ENCODE measurements around the gene PLIN5. TPM values are rescaled to one million over a fixed set of nuclear protein-coding genes. Genes with fewer than 3 reads are reported as not detected.

The PLIN5 gene
- total and polyA plus RNA-seq, 4 donors: 13.3 to 83.8 (median 56.6) TPM

DNA sequence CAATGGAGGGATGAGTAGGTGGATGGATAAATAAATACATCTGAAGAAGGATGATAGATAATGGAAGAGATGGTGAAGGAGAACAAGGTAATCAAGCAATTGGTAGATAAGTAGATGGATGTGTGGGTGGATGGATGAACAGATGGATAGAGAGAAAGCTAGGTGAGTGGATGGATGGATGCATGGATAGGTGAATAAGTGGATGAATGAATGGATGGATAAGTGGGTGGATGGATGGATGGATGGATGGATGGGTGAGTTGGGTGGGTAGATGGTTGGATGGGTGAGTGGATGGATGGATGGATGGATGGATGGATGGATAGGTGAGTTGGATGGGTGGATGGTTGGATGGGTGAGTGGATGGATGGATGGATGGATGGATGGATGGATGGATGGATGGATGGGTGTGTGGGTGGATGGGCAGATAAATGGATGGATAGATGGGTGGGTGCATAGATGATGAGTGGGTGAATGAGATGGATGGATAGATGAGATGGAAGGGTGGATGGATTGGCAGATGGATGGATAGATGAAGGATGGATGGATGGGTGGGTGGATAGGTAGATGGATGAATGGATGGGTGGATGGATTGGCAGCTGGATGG is 18.2 kb upstream of the PLIN5 start:
- Histone ChIP-seq H3K36me3 (ENCODE audit: control insufficient read depth in 4 of 4, insufficient read depth in 3 of 4, low read depth in 1 of 4, low read length in 3 of 4) (no peaks in the 10 kb centered on the region), H3K9ac (ENCODE audit: low read depth in 1 of 2, low read length in 2 of 2) (no peak overlapping the region), H3K27ac (ENCODE audit: low read depth in 1 of 2, low read length in 2 of 2) (no peak overlapping the region), H3K4me3 (ENCODE audit: low read depth in 1 of 3, low read length in 3 of 3) (no peak overlapping the region), H3K4me1 (ENCODE audit: control insufficient read depth in 4 of 4, insufficient read depth in 4 of 4, low read length in 3 of 4) (peaks cover 0 to 5% (median 4%) of the 10 kb centered on the region in 4 donors), H3K9me3 (ENCODE audit: control insufficient read depth in 4 of 4, low read length in 3 of 4) (no peaks in the 10 kb centered on the region), H3K27me3 (ENCODE audit: control insufficient read depth in 4 of 4, insufficient read depth in 4 of 4, low read length in 3 of 4) (no peaks in the 10 kb centered on the region)
- TF ChIP-seq SP1 (IDR thresholded peaks at IDR 0.05) (no peak), HNF4A (conservative IDR thresholded peaks at IDR 0.05) (no peak), TAF1 (conservative IDR thresholded peaks at IDR 0.05) (no peak), HNF4G (IDR thresholded peaks at IDR 0.05) (no peak), EGR1 (IDR thresholded peaks at IDR 0.05; ENCODE audit: low read depth in 2 of 2) (no peak), RXRA (IDR thresholded peaks at IDR 0.05) (no peak), YY1 (IDR thresholded peaks at IDR 0.05) (no peak), JUND (IDR thresholded peaks at IDR 0.05) (no peak), FOXA2 (IDR thresholded peaks at IDR 0.05) (no peak), RAD21 (IDR thresholded peaks at IDR 0.05) (no peak), FOXA1 (IDR thresholded peaks at IDR 0.05) (no peak)
- TF ChIP-seq, protein P1, sequence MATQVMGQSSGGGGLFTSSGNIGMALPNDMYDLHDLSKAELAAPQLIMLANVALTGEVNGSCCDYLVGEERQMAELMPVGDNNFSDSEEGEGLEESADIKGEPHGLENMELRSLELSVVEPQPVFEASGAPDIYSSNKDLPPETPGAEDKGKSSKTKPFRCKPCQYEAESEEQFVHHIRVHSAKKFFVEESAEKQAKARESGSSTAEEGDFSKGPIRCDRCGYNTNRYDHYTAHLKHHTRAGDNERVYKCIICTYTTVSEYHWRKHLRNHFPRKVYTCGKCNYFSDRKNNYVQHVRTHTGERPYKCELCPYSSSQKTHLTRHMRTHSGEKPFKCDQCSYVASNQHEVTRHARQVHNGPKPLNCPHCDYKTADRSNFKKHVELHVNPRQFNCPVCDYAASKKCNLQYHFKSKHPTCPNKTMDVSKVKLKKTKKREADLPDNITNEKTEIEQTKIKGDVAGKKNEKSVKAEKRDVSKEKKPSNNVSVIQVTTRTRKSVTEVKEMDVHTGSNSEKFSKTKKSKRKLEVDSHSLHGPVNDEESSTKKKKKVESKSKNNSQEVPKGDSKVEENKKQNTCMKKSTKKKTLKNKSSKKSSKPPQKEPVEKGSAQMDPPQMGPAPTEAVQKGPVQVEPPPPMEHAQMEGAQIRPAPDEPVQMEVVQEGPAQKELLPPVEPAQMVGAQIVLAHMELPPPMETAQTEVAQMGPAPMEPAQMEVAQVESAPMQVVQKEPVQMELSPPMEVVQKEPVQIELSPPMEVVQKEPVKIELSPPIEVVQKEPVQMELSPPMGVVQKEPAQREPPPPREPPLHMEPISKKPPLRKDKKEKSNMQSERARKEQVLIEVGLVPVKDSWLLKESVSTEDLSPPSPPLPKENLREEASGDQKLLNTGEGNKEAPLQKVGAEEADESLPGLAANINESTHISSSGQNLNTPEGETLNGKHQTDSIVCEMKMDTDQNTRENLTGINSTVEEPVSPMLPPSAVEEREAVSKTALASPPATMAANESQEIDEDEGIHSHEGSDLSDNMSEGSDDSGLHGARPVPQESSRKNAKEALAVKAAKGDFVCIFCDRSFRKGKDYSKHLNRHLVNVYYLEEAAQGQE (IDR thresholded peaks at IDR 0.05): no peak
- TF ChIP-seq, protein P2, sequence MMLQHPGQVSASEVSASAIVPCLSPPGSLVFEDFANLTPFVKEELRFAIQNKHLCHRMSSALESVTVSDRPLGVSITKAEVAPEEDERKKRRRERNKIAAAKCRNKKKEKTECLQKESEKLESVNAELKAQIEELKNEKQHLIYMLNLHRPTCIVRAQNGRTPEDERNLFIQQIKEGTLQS (IDR thresholded peaks at IDR 0.05): no peak
- TF ChIP-seq, protein P3, sequence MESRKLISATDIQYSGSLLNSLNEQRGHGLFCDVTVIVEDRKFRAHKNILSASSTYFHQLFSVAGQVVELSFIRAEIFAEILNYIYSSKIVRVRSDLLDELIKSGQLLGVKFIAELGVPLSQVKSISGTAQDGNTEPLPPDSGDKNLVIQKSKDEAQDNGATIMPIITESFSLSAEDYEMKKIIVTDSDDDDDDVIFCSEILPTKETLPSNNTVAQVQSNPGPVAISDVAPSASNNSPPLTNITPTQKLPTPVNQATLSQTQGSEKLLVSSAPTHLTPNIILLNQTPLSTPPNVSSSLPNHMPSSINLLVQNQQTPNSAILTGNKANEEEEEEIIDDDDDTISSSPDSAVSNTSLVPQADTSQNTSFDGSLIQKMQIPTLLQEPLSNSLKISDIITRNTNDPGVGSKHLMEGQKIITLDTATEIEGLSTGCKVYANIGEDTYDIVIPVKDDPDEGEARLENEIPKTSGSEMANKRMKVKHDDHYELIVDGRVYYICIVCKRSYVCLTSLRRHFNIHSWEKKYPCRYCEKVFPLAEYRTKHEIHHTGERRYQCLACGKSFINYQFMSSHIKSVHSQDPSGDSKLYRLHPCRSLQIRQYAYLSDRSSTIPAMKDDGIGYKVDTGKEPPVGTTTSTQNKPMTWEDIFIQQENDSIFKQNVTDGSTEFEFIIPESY (IDR thresholded peaks at IDR 0.05): no peak
- no peak for DNase-seq (ENCODE audit: low spot score)

DNA sequence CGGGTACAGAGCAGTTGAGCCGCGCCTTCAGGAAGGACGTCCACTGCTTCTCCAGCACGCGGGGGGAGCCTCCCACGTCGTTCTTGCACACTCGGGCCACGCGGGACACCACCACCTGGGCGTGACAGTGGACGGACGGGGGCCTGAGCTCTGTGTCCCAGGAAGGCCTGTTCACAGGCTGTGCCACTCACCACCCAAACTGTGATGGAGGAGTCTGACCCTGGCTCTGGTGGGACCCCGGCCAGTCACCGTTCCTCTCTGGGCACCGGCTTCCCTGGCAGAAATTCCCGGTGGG is 17.4 kb upstream of the PLIN5 start:
- TF ChIP-seq, protein P4, sequence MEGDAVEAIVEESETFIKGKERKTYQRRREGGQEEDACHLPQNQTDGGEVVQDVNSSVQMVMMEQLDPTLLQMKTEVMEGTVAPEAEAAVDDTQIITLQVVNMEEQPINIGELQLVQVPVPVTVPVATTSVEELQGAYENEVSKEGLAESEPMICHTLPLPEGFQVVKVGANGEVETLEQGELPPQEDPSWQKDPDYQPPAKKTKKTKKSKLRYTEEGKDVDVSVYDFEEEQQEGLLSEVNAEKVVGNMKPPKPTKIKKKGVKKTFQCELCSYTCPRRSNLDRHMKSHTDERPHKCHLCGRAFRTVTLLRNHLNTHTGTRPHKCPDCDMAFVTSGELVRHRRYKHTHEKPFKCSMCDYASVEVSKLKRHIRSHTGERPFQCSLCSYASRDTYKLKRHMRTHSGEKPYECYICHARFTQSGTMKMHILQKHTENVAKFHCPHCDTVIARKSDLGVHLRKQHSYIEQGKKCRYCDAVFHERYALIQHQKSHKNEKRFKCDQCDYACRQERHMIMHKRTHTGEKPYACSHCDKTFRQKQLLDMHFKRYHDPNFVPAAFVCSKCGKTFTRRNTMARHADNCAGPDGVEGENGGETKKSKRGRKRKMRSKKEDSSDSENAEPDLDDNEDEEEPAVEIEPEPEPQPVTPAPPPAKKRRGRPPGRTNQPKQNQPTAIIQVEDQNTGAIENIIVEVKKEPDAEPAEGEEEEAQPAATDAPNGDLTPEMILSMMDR (IDR thresholded peaks at IDR 0.05; ENCODE audit: low read depth, low read length, missing input control): no peak
- TF ChIP-seq FOXA2 (IDR thresholded peaks at IDR 0.05) (no peak), RXRA (IDR thresholded peaks at IDR 0.05) (no peak), HNF4A (conservative IDR thresholded peaks at IDR 0.05) (no peak), NR2F2 (IDR thresholded peaks at IDR 0.05) (no peak), JUND (IDR thresholded peaks at IDR 0.05) (no peak), EGR1 (IDR thresholded peaks at IDR 0.05; ENCODE audit: low read depth in 2 of 2) (no peak), GABPA (IDR thresholded peaks at IDR 0.05 in 1 of 2, conservative IDR thresholded peaks at IDR 0.05 in 1 of 2) (no peak), TAF1 (conservative IDR thresholded peaks at IDR 0.05) (no peak), YY1 (IDR thresholded peaks at IDR 0.05) (no peak), HNF4G (IDR thresholded peaks at IDR 0.05) (no peak)
- TF ChIP-seq, protein P1 (IDR thresholded peaks at IDR 0.05): no peak
- TF ChIP-seq, protein P2 (IDR thresholded peaks at IDR 0.05): no peak
- DNase-seq (ENCODE audit: low spot score): no peak
- Histone ChIP-seq H3K36me3 (ENCODE audit: control insufficient read depth in 4 of 4, insufficient read depth in 3 of 4, low read depth in 1 of 4, low read length in 3 of 4) (no peaks in the 10 kb centered on the region), H3K4me1 (ENCODE audit: control insufficient read depth in 4 of 4, insufficient read depth in 4 of 4, low read length in 3 of 4) (peaks cover under 1 to 8% (median 6%) of the 10 kb centered on the region in 4 donors), H3K27ac (ENCODE audit: low read depth in 1 of 2, low read length in 2 of 2) (no peak overlapping the region), H3K9me3 (ENCODE audit: control insufficient read depth in 4 of 4, low read length in 3 of 4) (no peaks in the 10 kb centered on the region), H3K27me3 (ENCODE audit: control insufficient read depth in 4 of 4, insufficient read depth in 4 of 4, low read length in 3 of 4) (no peaks in the 10 kb centered on the region), H3K4me3 (ENCODE audit: low read depth in 1 of 3, low read length in 3 of 3) (no peak overlapping the region), H3K9ac (ENCODE audit: low read depth in 1 of 2, low read length in 2 of 2) (no peak overlapping the region)
- WGBS: 87% methylated on average over 18 of the region's 18 CpGs

Data from liver (tissue), 9 donors.